SU-DHL-6 (cell line): ENCODE results near the gene RBP5.

ENCODE experiments used
- CTCF ChIP-seq: fragments of 200-600 bp; sonication (generic); IDR thresholded peaks from one replicate; pipeline ENCODE4 v1.5.1; 2017; ENCODE audit warnings: antibody characterized with exemption, mild to moderate bottlenecking, low read length, moderate library complexity; ENCODE audit not compliant: insufficient read depth, poor library complexity, severe bottlenecking
- EZH2phosphoT487 ChIP-seq: fragments of 200-600 bp; sonication (generic), shearing (Covaris generic); conservative IDR thresholded peaks from 2 replicates; pipeline ENCODE4 v1.6.1; 2018; ENCODE audit warnings: mild to moderate bottlenecking, antibody characterized with exemption, low read length, moderate library complexity, mixed read lengths

- TF ChIP-seq CTCF, result no peak
- TF ChIP-seq EZH2phosphoT487, result no peak
These were observed 39.4 kb downstream of the RBP5 start for GRCh38 chr12:7089196-7089871.
